SU-DHL-6 (cell line): ENCODE measurements around the gene PPM1M.
A peak's percentile ranks its signal among the peaks of the same experiment; 100 is the strongest.

Experiments
- H2AFZ ChIP-seq: fragments of 200-600 bp; sonication (generic); 2 replicates; pipeline ENCODE4 v1.6.1; 2014; ENCODE audit warnings: low read depth, mild to moderate bottlenecking, moderate library complexity, mixed read lengths, antibody characterized with exemption, low read length; ENCODE audit not compliant: severe bottlenecking
- H3F3A ChIP-seq: fragments of 200-600 bp; shearing (Covaris generic); 2 replicates; pipeline ENCODE4 v1.6.0; 2016; ENCODE audit warnings: antibody characterized with exemption, mild to moderate bottlenecking; ENCODE audit not compliant: insufficient read depth
- H3K27ac ChIP-seq: fragments of 200-600 bp; sonication (generic); 2 replicates; pipeline ENCODE4 v1.5.1; 2016; ENCODE audit warnings: low read depth, mild to moderate bottlenecking, low read length, moderate library complexity, mixed read lengths
- H3K27me3 ChIP-seq: fragments of 200-600 bp; sonication (generic), shearing (Covaris generic); 2 replicates; pipeline ENCODE4 v1.6.0; 2014; ENCODE audit warnings: mild to moderate bottlenecking, low read length
- H3K36me3 ChIP-seq: fragments of 200-600 bp; sonication (generic); 2 replicates; pipeline ENCODE4 v1.6.1; 2014; ENCODE audit warnings: mild to moderate bottlenecking, low read length, mixed read lengths
- H3K4me2 ChIP-seq: fragments of 300-600, 200-600 bp; shearing (Covaris generic), sonication (generic); 2 replicates; pipeline ENCODE4 v1.6.0; 2014; ENCODE audit warnings: low read length, low read depth, mild to moderate bottlenecking; ENCODE audit not compliant: poor library complexity, severe bottlenecking
- H3K4me3 ChIP-seq: fragments of 200-600 bp; sonication (generic); 2 replicates; pipeline ENCODE4 v1.5.1; 2014; ENCODE audit warnings: antibody characterized with exemption, low read length, mild to moderate bottlenecking, mixed read lengths; ENCODE audit not compliant: insufficient read depth, poor library complexity, severe bottlenecking
- H3K79me2 ChIP-seq: fragments of 200-600 bp; sonication (generic); 2 replicates; pipeline ENCODE4 v1.6.1; 2014; ENCODE audit warnings: mild to moderate bottlenecking, low read length, moderate library complexity; ENCODE audit not compliant: insufficient read depth
- H3K9ac ChIP-seq: fragments of 200-600 bp; sonication (generic); 2 replicates; pipeline ENCODE4 v1.7.0; 2014; ENCODE audit warnings: mild to moderate bottlenecking, low read length
- H3K9me2 ChIP-seq: fragments of 200-600 bp; sonication (generic); replicated peaks from 2 replicates; pipeline ENCODE4 v1.6.1; 2014; ENCODE audit warnings: low read length; ENCODE audit not compliant: insufficient read depth
- H3K9me3 ChIP-seq: fragments of 200-600 bp; sonication (generic); 2 replicates; pipeline ENCODE4 v1.6.1; 2014; ENCODE audit warnings: low read length, mixed read lengths; ENCODE audit not compliant: insufficient read depth
- H4K20me1 ChIP-seq: fragments of 200-600 bp; sonication (generic); 2 replicates; pipeline ENCODE4 v1.6.1; 2014; ENCODE audit warnings: low read depth, mild to moderate bottlenecking, antibody characterized with exemption, low read length, moderate library complexity, mixed read lengths
- CTCF ChIP-seq: fragments of 200-600 bp; sonication (generic); IDR thresholded peaks from one replicate; pipeline ENCODE4 v1.5.1; 2017; ENCODE audit warnings: antibody characterized with exemption, mild to moderate bottlenecking, low read length, moderate library complexity; ENCODE audit not compliant: insufficient read depth, poor library complexity, severe bottlenecking
- EZH2phosphoT487 ChIP-seq: fragments of 200-600 bp; sonication (generic), shearing (Covaris generic); conservative IDR thresholded peaks from 2 replicates; pipeline ENCODE4 v1.6.1; 2018; ENCODE audit warnings: mild to moderate bottlenecking, antibody characterized with exemption, low read length, moderate library complexity, mixed read lengths

The PPM1M gene

GRCh38 chr3:52277071-52277964, 31.8 kb downstream of the PPM1M start:
- Histone ChIP-seq H3K9me2 (no peaks in the 10 kb centered on the region), H4K20me1 (peaks cover 30% of the 10 kb centered on the region), H2AFZ (no peak overlapping the region), H3K27me3 (no peaks in the 10 kb centered on the region), H3F3A (peaks cover 10% of the 10 kb centered on the region), H3K9me3 (no peaks in the 10 kb centered on the region), H3K27ac (peak overlapping the region; percentile 73), H3K4me3 (peak overlapping the region; percentile 86), H3K4me2 (peak overlapping the region; percentile 97), H3K9ac (peak overlapping the region; percentile 73), H3K36me3 (peaks cover 4% of the 10 kb centered on the region; the same call in 1 of the 2 replicates), H3K79me2 (peaks cover 59% of the 10 kb centered on the region)
- TF ChIP-seq EZH2phosphoT487 (no peak), CTCF (no peak)

- peaks cover 52% of the 10 kb centered on the region for H3K79me2 ChIP-seq
- peak overlapping the region; percentile 97 for H3K4me2 ChIP-seq
- no peaks in the 10 kb centered on the region for H3K36me3 ChIP-seq
- peak overlapping the region; percentile 73 for H3K27ac ChIP-seq
- TF ChIP-seq CTCF (peak; percentile 23), EZH2phosphoT487 (no peak)
- H3K9me3 ChIP-seq: no peaks in the 10 kb centered on the region
- H4K20me1 ChIP-seq: peaks cover 26% of the 10 kb centered on the region
- no peaks in the 10 kb centered on the region for H3K9me2 ChIP-seq
- peak overlapping the region; percentile 72 for H2AFZ ChIP-seq
- peaks cover 10% of the 10 kb centered on the region for H3F3A ChIP-seq
- H3K9ac ChIP-seq: peak overlapping the region; percentile 73
- no peaks in the 10 kb centered on the region for H3K27me3 ChIP-seq
- peak overlapping the region; percentile 86 for H3K4me3 ChIP-seq
Measured at GRCh38 chr3:52277972-52278509, 32.5 kb downstream of the PPM1M start.

- H3K79me2 ChIP-seq: peaks cover 46% of the 10 kb centered on the region
- peak within 1 kb of the TSS; percentile 86 for H3K4me3 ChIP-seq
- H3K4me2 ChIP-seq: peak within 1 kb of the TSS; percentile 97
- no peaks in the 10 kb centered on the region for H3K9me3 ChIP-seq
- peak within 1 kb of the TSS; percentile 73 for H3K9ac ChIP-seq
- no peaks in the 10 kb centered on the region for H3K27me3 ChIP-seq
- peaks cover 10% of the 10 kb centered on the region for H3F3A ChIP-seq
- peak within 1 kb of the TSS; percentile 72 for H2AFZ ChIP-seq
- H3K27ac ChIP-seq: peak within 1 kb of the TSS; percentile 73
- TF ChIP-seq CTCF: no peak
- TF ChIP-seq EZH2phosphoT487: no peak
- H3K36me3 ChIP-seq: no peaks in the 10 kb centered on the region
- H4K20me1 ChIP-seq: peaks cover 25% of the 10 kb centered on the region
- no peaks in the 10 kb centered on the region for H3K9me2 ChIP-seq
Measured at GRCh38 chr3:52278510-52279069, 33.0 kb downstream of the PPM1M start, which contains the start of gene WDR82. Gene WDR82, minus strand, starts transcription at chr3:52278649. Its CDS starts 288 bp downstream, at chr3:52278361.
